Measurements from ENCODE around the gene ABR.

- no peak for TF ChIP-seq CTCF (IDR thresholded peaks at IDR 0.05)
- no peak for TF ChIP-seq POLR2A (IDR thresholded peaks at IDR 0.05)
Measured at GRCh38 chr17:1169221-1169928, 10.4 kb downstream of the ABR start.

Measured in adrenal gland (tissue), 5 donors.